A549 (cell line): ENCODE results near the gene KRTAP2-4.

Experiments used
- ZSCAN20 ChIP-seq: fragments of 250-450 bp; sonication (Bioruptor Pico); IDR thresholded peaks from 2 replicates; pipeline ENCODE4 v1.8.0; 2022; ENCODE audit warnings: mild to moderate bottlenecking, moderate library complexity
- TF ChIP-seq, protein P1 (sequence below): fragments of >200 bp; sonication (Bioruptor Twin); formaldehyde crosslinking; IDR thresholded peaks from 3 replicates; pipeline ENCODE4 v1.5.1; 2016
- TF ChIP-seq, protein P2 (sequence below): fragments of 200-600 bp; sonication (generic); IDR thresholded peaks from 2 replicates; pipeline ENCODE4 v1.6.1; 2016; ENCODE audit warnings: antibody characterized with exemption, mild to moderate bottlenecking, moderate library complexity

DNA sequence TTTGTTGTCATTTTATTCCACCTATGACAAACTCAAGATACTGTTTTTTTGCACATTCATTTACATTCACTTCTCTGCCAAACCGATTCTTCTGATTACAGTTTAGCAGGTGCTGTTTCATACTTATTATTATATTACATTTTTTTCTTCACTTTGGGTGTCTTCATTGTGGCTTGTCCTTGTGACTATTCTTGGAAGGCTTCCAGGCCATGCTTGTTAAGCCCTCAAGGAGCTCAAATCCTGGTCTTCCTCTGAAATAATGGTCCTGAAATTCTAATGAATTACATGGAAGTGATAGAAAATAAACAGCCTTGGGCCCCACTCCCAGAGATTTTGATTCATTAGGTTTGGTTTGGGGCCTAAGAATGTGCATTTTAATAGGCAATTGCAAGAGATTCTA, 1.4 kb downstream of the KRTAP2-4 start:
- TF ChIP-seq, protein P1, sequence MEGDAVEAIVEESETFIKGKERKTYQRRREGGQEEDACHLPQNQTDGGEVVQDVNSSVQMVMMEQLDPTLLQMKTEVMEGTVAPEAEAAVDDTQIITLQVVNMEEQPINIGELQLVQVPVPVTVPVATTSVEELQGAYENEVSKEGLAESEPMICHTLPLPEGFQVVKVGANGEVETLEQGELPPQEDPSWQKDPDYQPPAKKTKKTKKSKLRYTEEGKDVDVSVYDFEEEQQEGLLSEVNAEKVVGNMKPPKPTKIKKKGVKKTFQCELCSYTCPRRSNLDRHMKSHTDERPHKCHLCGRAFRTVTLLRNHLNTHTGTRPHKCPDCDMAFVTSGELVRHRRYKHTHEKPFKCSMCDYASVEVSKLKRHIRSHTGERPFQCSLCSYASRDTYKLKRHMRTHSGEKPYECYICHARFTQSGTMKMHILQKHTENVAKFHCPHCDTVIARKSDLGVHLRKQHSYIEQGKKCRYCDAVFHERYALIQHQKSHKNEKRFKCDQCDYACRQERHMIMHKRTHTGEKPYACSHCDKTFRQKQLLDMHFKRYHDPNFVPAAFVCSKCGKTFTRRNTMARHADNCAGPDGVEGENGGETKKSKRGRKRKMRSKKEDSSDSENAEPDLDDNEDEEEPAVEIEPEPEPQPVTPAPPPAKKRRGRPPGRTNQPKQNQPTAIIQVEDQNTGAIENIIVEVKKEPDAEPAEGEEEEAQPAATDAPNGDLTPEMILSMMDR, result no peak
- no peak for TF ChIP-seq ZSCAN20 (CRISPR knock-in tag)
- TF ChIP-seq, protein P2, sequence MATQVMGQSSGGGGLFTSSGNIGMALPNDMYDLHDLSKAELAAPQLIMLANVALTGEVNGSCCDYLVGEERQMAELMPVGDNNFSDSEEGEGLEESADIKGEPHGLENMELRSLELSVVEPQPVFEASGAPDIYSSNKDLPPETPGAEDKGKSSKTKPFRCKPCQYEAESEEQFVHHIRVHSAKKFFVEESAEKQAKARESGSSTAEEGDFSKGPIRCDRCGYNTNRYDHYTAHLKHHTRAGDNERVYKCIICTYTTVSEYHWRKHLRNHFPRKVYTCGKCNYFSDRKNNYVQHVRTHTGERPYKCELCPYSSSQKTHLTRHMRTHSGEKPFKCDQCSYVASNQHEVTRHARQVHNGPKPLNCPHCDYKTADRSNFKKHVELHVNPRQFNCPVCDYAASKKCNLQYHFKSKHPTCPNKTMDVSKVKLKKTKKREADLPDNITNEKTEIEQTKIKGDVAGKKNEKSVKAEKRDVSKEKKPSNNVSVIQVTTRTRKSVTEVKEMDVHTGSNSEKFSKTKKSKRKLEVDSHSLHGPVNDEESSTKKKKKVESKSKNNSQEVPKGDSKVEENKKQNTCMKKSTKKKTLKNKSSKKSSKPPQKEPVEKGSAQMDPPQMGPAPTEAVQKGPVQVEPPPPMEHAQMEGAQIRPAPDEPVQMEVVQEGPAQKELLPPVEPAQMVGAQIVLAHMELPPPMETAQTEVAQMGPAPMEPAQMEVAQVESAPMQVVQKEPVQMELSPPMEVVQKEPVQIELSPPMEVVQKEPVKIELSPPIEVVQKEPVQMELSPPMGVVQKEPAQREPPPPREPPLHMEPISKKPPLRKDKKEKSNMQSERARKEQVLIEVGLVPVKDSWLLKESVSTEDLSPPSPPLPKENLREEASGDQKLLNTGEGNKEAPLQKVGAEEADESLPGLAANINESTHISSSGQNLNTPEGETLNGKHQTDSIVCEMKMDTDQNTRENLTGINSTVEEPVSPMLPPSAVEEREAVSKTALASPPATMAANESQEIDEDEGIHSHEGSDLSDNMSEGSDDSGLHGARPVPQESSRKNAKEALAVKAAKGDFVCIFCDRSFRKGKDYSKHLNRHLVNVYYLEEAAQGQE, result no peak
